T-helper 1 cell treated with Interleukin-12 subunit alpha and Interleukin-12 subunit beta and Interleukin-4 antibody, amounts not matched to agents 30 μg/mL and 1 μg/mL, for 36 hours (primary cell): ENCODE measurements around the gene MSI2.

ENCODE experiments used
- H3K27ac Mint-ChIP-seq: one replicate; pipeline ENCODE4 v1.8.0; 2021; ENCODE audit warnings: mild to moderate bottlenecking, mixed read lengths
- H3K27me3 Mint-ChIP-seq: one replicate; pipeline ENCODE4 v1.8.0; 2021; ENCODE audit warnings: low read depth, mixed read lengths
- H3K36me3 Mint-ChIP-seq: one replicate; pipeline ENCODE4 v1.8.0; 2021; ENCODE audit warnings: low read depth, mixed read lengths
- H3K4me1 Mint-ChIP-seq: one replicate; pipeline ENCODE4 v1.8.0; 2021; ENCODE audit warnings: low read depth, mixed read lengths
- H3K4me3 Mint-ChIP-seq: one replicate; pipeline ENCODE4 v1.8.0; 2021; ENCODE audit warnings: mild to moderate bottlenecking, moderate library complexity, mixed read lengths
- H3K9me3 Mint-ChIP-seq: one replicate; pipeline ENCODE4 v1.8.0; 2021; ENCODE audit warnings: mixed read lengths

The MSI2 gene

GRCh38 chr17:57588086-57588485 is 331.8 kb downstream of the MSI2 start:
- Mint-ChIP-seq H3K27ac (no peak overlapping the region), H3K4me1 (no peaks in the 10 kb centered on the region), H3K27me3 (no peaks in the 10 kb centered on the region), H3K36me3 (peaks cover 2% of the 10 kb centered on the region), H3K4me3 (no peak overlapping the region), H3K9me3 (no peaks in the 10 kb centered on the region)

- no peak overlapping the region for H3K27ac Mint-ChIP-seq
- no peaks in the 10 kb centered on the region for H3K9me3 Mint-ChIP-seq
- no peaks in the 10 kb centered on the region for H3K27me3 Mint-ChIP-seq
- no peaks in the 10 kb centered on the region for H3K4me1 Mint-ChIP-seq
- H3K4me3 Mint-ChIP-seq: no peak overlapping the region
- H3K36me3 Mint-ChIP-seq: peaks cover 10% of the 10 kb centered on the region
Observed at GRCh38 chr17:57589151-57590034, 333.1 kb downstream of the MSI2 start.

- Mint-ChIP-seq H3K9me3 (peaks cover 6% of the 10 kb centered on the region), H3K4me3 (no peak overlapping the region), H3K4me1 (peaks cover 13% of the 10 kb centered on the region), H3K27ac (no peak overlapping the region), H3K36me3 (peaks cover 27% of the 10 kb centered on the region), H3K27me3 (no peaks in the 10 kb centered on the region)
Observed at GRCh38 chr17:57593739-57594462, 337.6 kb downstream of the MSI2 start.

- H3K4me1 Mint-ChIP-seq: peaks cover 21% of the 10 kb centered on the region
- H3K27me3 Mint-ChIP-seq: no peaks in the 10 kb centered on the region
- H3K36me3 Mint-ChIP-seq: peaks cover 30% of the 10 kb centered on the region
- no peak overlapping the region for H3K27ac Mint-ChIP-seq
- peaks cover 6% of the 10 kb centered on the region for H3K9me3 Mint-ChIP-seq
- H3K4me3 Mint-ChIP-seq: no peak overlapping the region
Observed at GRCh38 chr17:57594767-57595166, 338.4 kb downstream of the MSI2 start.

GRCh38 chr17:57595426-57595825 is 339.1 kb downstream of the MSI2 start:
- H3K4me3 Mint-ChIP-seq: no peak overlapping the region
- H3K36me3 Mint-ChIP-seq: peaks cover 30% of the 10 kb centered on the region
- H3K27ac Mint-ChIP-seq: no peak overlapping the region
- H3K27me3 Mint-ChIP-seq: no peaks in the 10 kb centered on the region
- H3K4me1 Mint-ChIP-seq: peaks cover 28% of the 10 kb centered on the region
- peaks cover 6% of the 10 kb centered on the region for H3K9me3 Mint-ChIP-seq

- Mint-ChIP-seq H3K27ac (peak overlapping the region; percentile 45), H3K4me3 (no peak overlapping the region), H3K9me3 (peaks cover 6% of the 10 kb centered on the region), H3K4me1 (peaks cover 35% of the 10 kb centered on the region), H3K27me3 (no peaks in the 10 kb centered on the region), H3K36me3 (peaks cover 36% of the 10 kb centered on the region)
Observed at GRCh38 chr17:57595947-57596695, 339.8 kb downstream of the MSI2 start.

- H3K4me1 Mint-ChIP-seq: peaks cover 43% of the 10 kb centered on the region
- peaks cover 36% of the 10 kb centered on the region for H3K36me3 Mint-ChIP-seq
- H3K27ac Mint-ChIP-seq: no peak overlapping the region
- H3K4me3 Mint-ChIP-seq: no peak overlapping the region
- peaks cover 6% of the 10 kb centered on the region for H3K9me3 Mint-ChIP-seq
- no peaks in the 10 kb centered on the region for H3K27me3 Mint-ChIP-seq
Observed at GRCh38 chr17:57597101-57597500, 340.8 kb downstream of the MSI2 start.

GRCh38 chr17:57597531-57598453 is 341.5 kb downstream of the MSI2 start:
- H3K4me1 Mint-ChIP-seq: peaks cover 49% of the 10 kb centered on the region
- no peaks in the 10 kb centered on the region for H3K27me3 Mint-ChIP-seq
- peak overlapping the region; percentile 80 for H3K27ac Mint-ChIP-seq
- peaks cover 36% of the 10 kb centered on the region for H3K36me3 Mint-ChIP-seq
- no peak overlapping the region for H3K4me3 Mint-ChIP-seq
- peaks cover 6% of the 10 kb centered on the region for H3K9me3 Mint-ChIP-seq

- H3K9me3 Mint-ChIP-seq: peaks cover 6% of the 10 kb centered on the region
- peaks cover 64% of the 10 kb centered on the region for H3K4me1 Mint-ChIP-seq
- no peaks in the 10 kb centered on the region for H3K27me3 Mint-ChIP-seq
- peaks cover 27% of the 10 kb centered on the region for H3K36me3 Mint-ChIP-seq
- H3K27ac Mint-ChIP-seq: peak overlapping the region; percentile 97
- H3K4me3 Mint-ChIP-seq: peak overlapping the region; percentile 78
Observed at GRCh38 chr17:57599271-57600045, 343.1 kb downstream of the MSI2 start.

- Mint-ChIP-seq H3K27me3 (no peaks in the 10 kb centered on the region), H3K36me3 (peaks cover 22% of the 10 kb centered on the region), H3K9me3 (peaks cover 3% of the 10 kb centered on the region), H3K4me1 (peaks cover 68% of the 10 kb centered on the region), H3K4me3 (peak overlapping the region; percentile 78), H3K27ac (peak overlapping the region; percentile 97)
Observed at GRCh38 chr17:57600074-57600473, 343.8 kb downstream of the MSI2 start.

- Mint-ChIP-seq H3K36me3 (peaks cover 19% of the 10 kb centered on the region), H3K27ac (peak overlapping the region; percentile 97), H3K4me3 (peak overlapping the region; percentile 48), H3K27me3 (no peaks in the 10 kb centered on the region), H3K4me1 (peaks cover 80% of the 10 kb centered on the region), H3K9me3 (no peaks in the 10 kb centered on the region)
Observed at GRCh38 chr17:57601143-57601735, 344.9 kb downstream of the MSI2 start.

GRCh38 chr17:57602896-57603295 is 346.6 kb downstream of the MSI2 start:
- Mint-ChIP-seq H3K4me3 (no peak overlapping the region), H3K27me3 (no peaks in the 10 kb centered on the region), H3K36me3 (peaks cover 16% of the 10 kb centered on the region), H3K9me3 (no peaks in the 10 kb centered on the region), H3K4me1 (peaks cover 85% of the 10 kb centered on the region), H3K27ac (peak overlapping the region; percentile 52)

- peaks cover 13% of the 10 kb centered on the region for H3K36me3 Mint-ChIP-seq
- H3K27ac Mint-ChIP-seq: peak overlapping the region; percentile 88
- no peak overlapping the region for H3K4me3 Mint-ChIP-seq
- no peaks in the 10 kb centered on the region for H3K27me3 Mint-ChIP-seq
- H3K9me3 Mint-ChIP-seq: no peaks in the 10 kb centered on the region
- H3K4me1 Mint-ChIP-seq: peaks cover 81% of the 10 kb centered on the region
Observed at GRCh38 chr17:57603546-57603945, 347.2 kb downstream of the MSI2 start.
